Activated T-helper 17 cell treated with anti-CD3 and anti-CD28 coated beads, Interleukin-2, amount 50 U/mL, for 72 hours (primary cell): ENCODE results near the gene ZNF280C. TPM values are rescaled to one million over a fixed set of nuclear protein-coding genes. Genes with fewer than 3 reads are reported as not detected.

Source experiments
- ATAC-seq: fragments of 150-1000 bp; cut with Tn5 transposase; replicated peaks from 2 replicates; pipeline ENCODE4 v1.10.0; 2021; ENCODE audit warnings: mild to moderate bottlenecking, moderate library complexity
- H3K27ac Mint-ChIP-seq: one replicate; pipeline ENCODE4 v1.8.0; 2022; ENCODE audit warnings: mixed read lengths
- H3K27me3 Mint-ChIP-seq: one replicate; pipeline ENCODE4 v1.8.0; 2022; ENCODE audit warnings: mixed read lengths
- H3K36me3 Mint-ChIP-seq: one replicate; pipeline ENCODE4 v1.8.0; 2022; ENCODE audit warnings: low read depth, mild to moderate bottlenecking, mixed read lengths
- H3K4me1 Mint-ChIP-seq: one replicate; pipeline ENCODE4 v1.8.0; 2022; ENCODE audit warnings: mixed read lengths
- H3K4me3 Mint-ChIP-seq: one replicate; pipeline ENCODE4 v1.8.0; 2022; ENCODE audit warnings: mild to moderate bottlenecking, mixed read lengths
- H3K9me3 Mint-ChIP-seq: one replicate; pipeline ENCODE4 v1.8.0; 2022; ENCODE audit warnings: mixed read lengths
- total RNA-seq, 2 donors: library from RNA; stranded (reverse); gene quantifications; one replicate each; pipeline ENCODE4 v1.2.3, GENCODE V29; 2022

ZNF280C gene
- total RNA-seq, 2 donors from 2014 or later, result 4.8 to 8.2 TPM

DNA sequence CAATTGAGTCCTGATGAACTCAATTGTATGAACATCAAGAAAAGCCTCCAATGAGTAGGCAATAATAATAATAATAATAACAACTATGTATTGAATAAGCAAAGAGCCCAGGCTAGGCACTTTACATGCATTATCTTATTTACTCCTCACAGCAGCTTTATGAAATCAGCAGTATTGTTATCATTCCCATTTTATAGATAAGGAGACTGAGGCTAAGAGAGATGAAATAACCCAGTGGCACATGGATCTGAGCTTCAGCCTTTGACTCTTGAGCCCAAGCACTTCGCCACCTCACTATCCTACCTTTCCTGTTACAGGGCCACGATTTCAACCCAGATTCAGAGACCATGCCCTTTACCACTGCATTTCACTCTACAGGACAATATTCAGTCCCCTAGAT lies 93.8 kb downstream of the ZNF280C start:
- Mint-ChIP-seq H3K9me3 (no peaks in the 10 kb centered on the region), H3K27ac (no peak overlapping the region), H3K27me3 (no peaks in the 10 kb centered on the region), H3K4me3 (peak overlapping the region; percentile 95), H3K4me1 (peaks cover 21% of the 10 kb centered on the region), H3K36me3 (peaks cover 70% of the 10 kb centered on the region)
- no peak for ATAC-seq

DNA sequence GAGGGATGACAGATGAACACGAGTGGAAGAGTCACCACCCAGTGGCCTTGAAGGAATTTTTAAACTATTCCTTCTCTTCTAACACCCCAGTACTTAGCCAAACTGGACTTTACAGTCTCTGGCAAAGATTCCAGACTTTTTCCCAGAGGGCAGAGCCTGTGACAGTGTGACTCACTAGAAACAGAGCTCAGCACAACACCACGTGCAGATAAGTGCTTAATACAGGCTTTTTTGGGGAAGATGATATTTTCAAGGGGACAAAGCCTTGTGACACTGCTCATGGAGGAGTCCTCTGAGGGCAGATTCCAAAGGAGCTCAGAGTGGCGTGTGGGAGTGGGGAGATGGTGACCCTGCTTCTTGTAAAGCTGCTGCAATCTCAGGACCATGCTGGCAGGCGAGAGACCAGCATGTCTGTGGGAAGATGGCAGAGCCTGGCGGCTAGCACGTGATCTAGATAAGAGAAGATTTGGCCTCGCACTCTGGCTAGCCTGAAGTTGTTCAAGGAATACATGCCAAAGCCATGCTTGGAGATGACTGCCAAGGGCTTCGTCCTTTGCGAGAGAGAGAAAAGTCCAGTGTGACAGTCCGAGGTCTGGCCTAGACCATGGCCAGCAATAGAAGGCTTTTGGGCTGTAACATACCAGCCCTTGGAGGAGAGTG lies 94.5 kb downstream of the ZNF280C start:
- Mint-ChIP-seq H3K4me3 (peak overlapping the region; percentile 95), H3K4me1 (peaks cover 17% of the 10 kb centered on the region), H3K27ac (peak overlapping the region; percentile 94), H3K27me3 (no peaks in the 10 kb centered on the region), H3K9me3 (no peaks in the 10 kb centered on the region), H3K36me3 (peaks cover 64% of the 10 kb centered on the region)
- ATAC-seq, result no peak

DNA sequence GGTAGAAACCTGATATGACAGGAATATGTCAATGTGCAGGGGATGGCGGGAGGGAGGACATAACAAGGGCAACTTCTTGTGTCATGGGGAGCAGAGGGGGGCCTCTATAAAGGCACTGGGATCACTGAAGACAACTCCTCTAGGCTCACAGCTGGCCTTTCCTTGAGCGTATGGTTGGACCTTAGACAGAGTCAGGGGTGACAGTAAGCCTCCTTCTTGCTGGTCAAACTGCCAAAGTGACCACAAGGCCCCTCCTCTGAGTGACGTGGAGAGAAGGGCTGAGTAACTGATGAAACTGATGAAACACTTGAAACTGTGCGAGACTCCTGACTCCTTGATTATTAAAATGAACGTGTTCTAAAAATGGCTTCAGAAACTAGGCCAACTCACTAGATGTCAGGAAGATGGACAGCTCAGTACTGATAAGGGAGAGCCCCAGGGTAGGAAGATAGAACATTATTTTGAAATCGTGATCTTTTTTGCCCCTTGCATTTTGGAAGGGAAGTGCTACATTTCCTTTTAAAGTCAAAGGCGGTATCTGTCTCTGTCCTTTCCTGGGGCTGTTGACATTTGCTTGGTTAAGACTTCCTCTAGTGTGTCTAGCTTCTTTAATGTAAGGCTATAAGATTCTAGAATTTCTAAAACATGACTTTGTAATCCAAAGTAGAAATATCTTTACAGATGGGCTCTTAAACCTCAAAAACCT lies 95.4 kb downstream of the ZNF280C start:
- H3K4me3 Mint-ChIP-seq, result peak overlapping the region; percentile 95
- no peaks in the 10 kb centered on the region for H3K27me3 Mint-ChIP-seq
- H3K4me1 Mint-ChIP-seq, result peaks cover 17% of the 10 kb centered on the region
- peak overlapping the region; percentile 94 for H3K27ac Mint-ChIP-seq
- no peaks in the 10 kb centered on the region for H3K9me3 Mint-ChIP-seq
- H3K36me3 Mint-ChIP-seq, result peaks cover 59% of the 10 kb centered on the region
- peak; percentile 74 for ATAC-seq

DNA sequence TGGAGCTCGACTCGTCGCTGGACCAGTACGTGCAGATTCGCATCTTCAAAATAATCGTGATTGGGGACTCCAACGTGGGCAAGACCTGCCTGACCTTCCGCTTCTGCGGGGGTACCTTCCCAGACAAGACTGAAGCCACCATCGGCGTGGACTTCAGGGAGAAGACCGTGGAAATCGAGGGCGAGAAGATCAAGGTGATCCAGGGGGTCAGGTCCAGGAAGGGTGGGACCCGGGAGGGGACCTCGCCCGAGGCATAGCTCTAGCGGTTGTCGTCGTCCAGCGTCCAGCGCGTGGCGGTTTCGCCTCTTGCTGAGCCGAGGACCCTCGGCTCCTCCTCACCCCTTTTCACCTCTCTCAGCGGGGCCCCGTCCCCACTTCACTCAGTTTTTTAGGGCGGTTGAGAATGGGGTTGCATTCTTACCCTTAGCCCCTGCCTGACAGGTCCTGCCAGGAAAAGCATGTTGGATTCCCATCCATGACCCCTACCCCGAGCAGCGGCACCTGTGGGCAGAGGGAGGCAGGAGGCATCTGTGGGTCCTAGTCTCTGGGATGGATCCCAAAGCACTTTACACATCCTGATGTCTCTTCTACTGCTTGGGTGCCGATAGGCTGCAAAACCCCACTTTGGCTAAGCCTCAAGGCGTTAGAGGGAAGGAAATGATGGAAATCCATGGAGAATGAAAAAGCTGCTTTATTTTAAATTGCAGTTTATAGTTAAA lies 96.4 kb downstream of the ZNF280C start:
- Mint-ChIP-seq H3K9me3 (no peaks in the 10 kb centered on the region), H3K36me3 (peaks cover 48% of the 10 kb centered on the region), H3K27ac (peak overlapping the region; percentile 94), H3K4me1 (peaks cover 11% of the 10 kb centered on the region), H3K4me3 (peak overlapping the region; percentile 95), H3K27me3 (no peaks in the 10 kb centered on the region)
- no peak for ATAC-seq

DNA sequence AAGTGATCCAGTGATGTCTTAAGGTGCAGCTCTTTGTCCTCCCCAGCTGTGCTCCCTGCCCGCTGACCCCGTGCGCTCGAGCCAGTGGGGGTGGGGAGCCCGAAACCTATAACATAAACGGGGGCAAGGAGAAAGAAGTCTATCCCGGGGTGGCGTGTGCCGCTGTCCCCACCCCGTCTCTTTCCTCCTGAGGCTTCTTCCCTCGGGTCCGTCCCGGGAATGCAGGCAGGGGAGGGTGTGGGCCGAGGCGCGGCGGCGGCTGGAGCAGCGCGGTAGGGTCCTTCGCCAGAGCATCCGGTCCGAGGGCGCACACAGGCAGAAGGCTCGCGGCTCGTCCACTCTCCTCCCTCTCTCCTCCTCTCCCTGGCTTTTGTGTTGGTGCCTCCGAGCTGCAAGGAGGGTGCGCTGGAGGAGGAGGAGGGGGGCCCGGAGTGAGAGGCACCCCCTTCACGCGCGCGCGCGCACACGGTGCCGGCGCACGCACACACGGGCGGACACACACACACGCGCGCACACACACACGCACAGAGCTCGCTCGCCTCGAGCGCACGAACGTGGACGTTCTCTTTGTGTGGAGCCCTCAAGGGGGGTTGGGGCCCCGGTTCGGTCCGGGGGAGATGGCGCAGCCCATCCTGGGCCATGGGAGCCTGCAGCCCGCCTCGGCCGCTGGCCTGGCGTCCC lies 97.1 kb downstream of the ZNF280C start, which contains the start of gene RAB33A:
RAB33A (plus strand) TSS at position 517 of the 681 bp plus-strand sequence; CDS start at position 618, 101 bp downstream.
- Mint-ChIP-seq H3K9me3 (no peaks in the 10 kb centered on the region), H3K27ac (peak within 1 kb of the TSS; percentile 94), H3K27me3 (no peaks in the 10 kb centered on the region), H3K4me1 (peaks cover 14% of the 10 kb centered on the region), H3K4me3 (peak within 1 kb of the TSS; percentile 95), H3K36me3 (peaks cover 41% of the 10 kb centered on the region)
- ATAC-seq, result peak; percentile 20

DNA sequence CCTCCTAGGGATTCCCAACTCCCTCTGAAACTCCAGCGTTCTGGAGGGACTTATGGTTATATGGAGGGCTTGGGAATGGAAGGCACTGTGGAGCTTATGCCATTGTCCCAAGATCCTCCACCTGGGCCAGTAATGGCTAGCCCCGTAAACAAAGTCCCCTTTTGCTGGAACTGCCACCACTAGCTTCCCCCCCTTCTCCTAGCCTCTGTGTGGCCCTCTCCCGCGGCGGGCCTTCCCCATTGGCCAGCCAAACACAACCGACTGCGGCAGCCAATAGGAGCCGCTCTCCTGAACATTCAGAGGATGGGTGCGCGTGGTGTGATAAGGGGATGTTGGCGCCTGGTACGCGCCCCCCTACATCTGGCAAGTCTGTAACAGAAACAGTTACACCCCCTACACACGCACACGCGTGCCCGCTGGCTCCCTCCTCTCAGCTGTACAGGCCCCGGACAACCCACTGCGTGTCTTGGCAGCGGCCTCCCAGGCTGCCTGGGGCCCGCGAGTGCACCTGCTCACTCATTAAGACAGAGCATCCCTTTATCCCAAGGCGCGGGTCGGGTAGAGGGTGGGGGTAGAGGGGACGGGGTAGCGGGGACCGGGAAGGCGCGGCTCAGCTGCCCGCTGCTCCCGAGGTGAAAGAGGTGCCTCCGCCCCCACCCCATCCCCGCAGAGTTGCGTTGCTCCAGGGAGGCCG lies 97.8 kb downstream of the ZNF280C start:
- Mint-ChIP-seq H3K27ac (peak overlapping the region; percentile 94), H3K4me1 (peaks cover 8% of the 10 kb centered on the region), H3K9me3 (no peaks in the 10 kb centered on the region), H3K36me3 (peaks cover 34% of the 10 kb centered on the region), H3K4me3 (peak overlapping the region; percentile 95), H3K27me3 (no peaks in the 10 kb centered on the region)
- peak; percentile 77 for ATAC-seq

DNA sequence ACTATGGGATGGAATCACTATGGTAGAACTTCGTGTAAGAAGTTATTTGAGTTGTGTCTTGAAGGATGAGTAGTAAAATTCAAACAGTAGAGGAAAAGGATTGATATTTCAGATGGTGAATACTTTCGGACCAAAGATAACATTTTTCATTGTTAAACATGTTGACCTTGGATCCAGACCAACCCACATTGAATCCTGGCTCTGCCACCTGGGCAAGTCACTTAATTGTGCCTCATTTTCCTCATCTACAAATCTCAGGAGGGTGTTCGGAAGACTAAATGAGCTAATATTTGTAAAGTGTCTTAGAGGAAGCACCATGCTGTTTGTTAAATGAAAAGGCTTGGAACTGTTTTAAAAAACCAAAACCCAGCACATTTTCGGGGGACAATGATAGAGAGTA lies 101.7 kb downstream of the ZNF280C start:
- Mint-ChIP-seq H3K9me3 (no peaks in the 10 kb centered on the region), H3K36me3 (peaks cover 9% of the 10 kb centered on the region), H3K27ac (peak overlapping the region; percentile 92), H3K27me3 (no peaks in the 10 kb centered on the region), H3K4me1 (peaks cover 7% of the 10 kb centered on the region), H3K4me3 (peak overlapping the region; percentile 96)
- ATAC-seq, result no peak

DNA sequence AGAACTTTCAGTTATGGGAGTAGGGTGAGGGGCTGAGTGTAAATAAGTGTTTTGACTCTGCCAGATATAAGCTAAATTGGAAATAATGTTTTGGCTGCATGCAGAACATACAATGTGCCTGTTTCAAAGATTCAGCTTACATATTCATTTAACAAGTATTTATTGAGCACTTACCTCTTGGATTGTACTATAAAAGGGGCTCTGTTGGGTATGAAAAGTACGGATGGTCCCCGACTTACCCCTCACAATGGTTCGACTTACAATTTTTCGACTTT lies 102.3 kb downstream of the ZNF280C start:
- no peaks in the 10 kb centered on the region for H3K27me3 Mint-ChIP-seq
- H3K9me3 Mint-ChIP-seq, result no peaks in the 10 kb centered on the region
- H3K36me3 Mint-ChIP-seq, result peaks cover 9% of the 10 kb centered on the region
- H3K27ac Mint-ChIP-seq, result peak overlapping the region; percentile 92
- H3K4me3 Mint-ChIP-seq, result peak overlapping the region; percentile 96
- peaks cover 7% of the 10 kb centered on the region for H3K4me1 Mint-ChIP-seq
- ATAC-seq, result no peak

DNA sequence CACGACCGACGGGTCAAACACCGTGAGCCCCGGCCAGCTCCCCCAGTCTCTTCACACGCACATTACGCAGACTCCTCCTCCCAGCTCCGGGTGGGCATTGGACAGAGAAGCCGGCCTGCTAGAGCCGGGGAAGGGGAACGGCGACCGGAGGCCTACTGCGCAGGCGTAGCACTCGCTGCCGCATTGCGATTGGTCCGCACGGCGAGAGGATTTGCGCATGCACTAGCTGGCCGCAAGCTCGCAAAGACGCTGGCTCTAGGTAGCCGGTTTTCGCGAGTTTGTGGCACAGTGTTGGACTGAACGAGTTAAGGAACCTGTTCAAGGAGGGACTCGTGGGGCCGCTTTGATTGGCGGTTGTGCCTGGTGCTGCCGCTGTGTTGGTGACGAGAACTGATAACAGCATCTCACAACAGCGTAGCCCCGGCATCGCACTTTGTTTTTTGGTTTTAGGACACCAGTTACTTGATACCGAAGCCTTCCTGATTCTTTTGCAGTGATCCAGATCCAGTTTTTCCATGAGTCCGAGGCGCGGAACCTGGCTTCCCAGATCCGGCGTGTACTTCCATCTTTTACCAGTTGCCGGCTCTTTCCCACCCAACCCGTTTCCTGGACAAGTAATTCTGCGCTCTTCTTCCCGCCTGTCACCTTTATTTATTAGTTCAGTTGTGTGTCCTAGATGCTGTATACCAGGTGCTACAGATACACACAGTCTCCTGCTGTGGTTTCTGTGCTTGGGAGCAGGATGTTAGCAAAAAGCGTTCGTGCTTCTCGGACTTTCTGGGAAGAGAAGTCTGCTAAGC lies 102.8 kb downstream of the ZNF280C start, which contains the start of gene AIFM1:
AIFM1 (minus strand) TSS at position 139 of the 800 bp plus-strand sequence. CDS start 185 bp downstream, outside the sequence.
- Mint-ChIP-seq H3K27ac (peak within 1 kb of the TSS; percentile 92), H3K36me3 (peaks cover 9% of the 10 kb centered on the region), H3K4me1 (peaks cover 7% of the 10 kb centered on the region)

DNA sequence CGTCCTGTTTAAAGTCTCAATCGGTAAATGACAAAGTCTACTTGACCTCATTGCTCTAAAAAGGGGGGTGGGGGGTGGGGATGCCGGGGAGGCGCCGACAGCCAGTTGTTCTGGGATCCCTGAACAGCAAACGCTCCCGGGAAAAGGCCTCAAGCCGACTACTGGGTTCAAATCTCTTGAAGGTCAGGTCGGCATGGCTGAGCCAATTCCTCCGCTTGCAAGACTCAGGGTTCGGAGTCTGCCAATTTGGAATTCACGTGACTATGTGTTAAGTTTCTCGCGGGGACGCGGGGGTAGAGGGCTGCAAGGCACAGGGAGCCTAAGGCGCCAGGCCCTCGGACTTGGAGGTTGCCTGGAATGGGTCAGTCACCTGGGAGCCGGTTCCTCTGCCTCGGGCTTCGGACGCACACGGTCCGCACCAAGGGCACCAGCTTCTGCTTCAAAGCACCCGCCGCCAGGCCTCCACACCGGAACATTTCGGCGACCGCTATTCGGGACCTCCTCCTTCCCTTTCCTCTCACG lies 103.5 kb downstream of the ZNF280C start:
- Mint-ChIP-seq H3K9me3 (no peaks in the 10 kb centered on the region), H3K27ac (peak overlapping the region; percentile 92), H3K27me3 (no peaks in the 10 kb centered on the region), H3K4me1 (peaks cover 7% of the 10 kb centered on the region), H3K36me3 (peaks cover 9% of the 10 kb centered on the region), H3K4me3 (peak overlapping the region; percentile 96)
- no peak for ATAC-seq

More for the DNA sequence above, 102.8 kb downstream of the ZNF280C start, which contains the start of gene AIFM1:
- Mint-ChIP-seq H3K9me3 (no peaks in the 10 kb centered on the region), H3K4me3 (peak within 1 kb of the TSS; percentile 96), H3K27me3 (no peaks in the 10 kb centered on the region)
- ATAC-seq, result peak; percentile 88

DNA sequence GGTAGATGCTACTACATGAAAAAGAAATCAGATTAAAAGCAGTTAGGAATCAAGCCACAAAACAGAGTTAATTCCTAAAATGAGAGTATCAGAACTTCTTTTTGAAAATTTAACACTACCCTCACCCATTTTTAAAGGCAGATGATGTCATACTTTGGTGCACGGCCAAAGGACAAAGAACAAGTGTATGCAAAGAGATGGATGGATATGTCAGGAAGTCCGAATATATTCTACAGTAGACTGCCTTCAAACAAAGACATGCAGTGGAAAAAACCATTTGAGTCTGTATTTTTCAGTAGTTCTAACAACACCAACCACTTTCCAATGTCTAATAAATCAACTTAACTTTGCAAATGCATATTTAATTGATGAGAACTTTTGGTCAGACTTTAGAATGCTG lies 105.3 kb downstream of the ZNF280C start:
- no peak overlapping the region for H3K27ac Mint-ChIP-seq
- no peaks in the 10 kb centered on the region for H3K27me3 Mint-ChIP-seq
- peaks cover 11% of the 10 kb centered on the region for H3K4me1 Mint-ChIP-seq
- H3K9me3 Mint-ChIP-seq, result no peaks in the 10 kb centered on the region
- ATAC-seq, result no peak
- peaks cover 9% of the 10 kb centered on the region for H3K36me3 Mint-ChIP-seq
- H3K4me3 Mint-ChIP-seq, result peak overlapping the region; percentile 96

DNA sequence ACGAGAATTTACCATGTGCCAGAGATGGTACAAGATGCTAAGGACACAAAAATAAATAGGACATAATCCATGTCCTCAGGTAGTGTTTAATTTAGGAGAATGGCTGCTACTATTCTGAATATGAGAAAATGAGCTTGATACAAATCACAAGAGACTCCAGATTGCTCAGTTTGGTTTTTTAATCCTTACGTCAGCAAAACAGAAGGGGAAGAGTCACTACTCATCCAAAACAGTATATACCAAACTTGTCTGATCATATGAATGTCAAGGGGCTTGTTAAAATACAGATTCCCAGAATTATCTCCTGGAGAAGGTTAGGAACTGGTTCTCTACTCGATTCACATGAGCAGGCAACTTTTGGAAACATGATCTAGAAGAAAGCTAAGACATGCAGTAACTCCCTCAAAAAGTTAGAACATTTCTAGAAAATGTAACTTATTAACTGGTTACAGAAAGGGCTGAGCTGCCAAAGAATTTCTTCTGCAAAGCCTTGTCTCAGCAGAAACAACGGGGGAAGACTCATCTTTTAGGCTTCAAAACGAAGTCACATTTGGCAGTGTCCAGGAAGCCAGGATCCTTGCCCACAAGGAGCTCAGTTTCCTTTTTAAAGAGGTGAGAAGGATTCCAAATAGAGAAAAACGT lies 106.5 kb downstream of the ZNF280C start:
- Mint-ChIP-seq H3K27me3 (no peaks in the 10 kb centered on the region), H3K4me3 (peak overlapping the region; percentile 96), H3K36me3 (peaks cover 9% of the 10 kb centered on the region), H3K27ac (peak overlapping the region; percentile 38), H3K4me1 (peaks cover 11% of the 10 kb centered on the region), H3K9me3 (no peaks in the 10 kb centered on the region)
- ATAC-seq, result no peak

DNA sequence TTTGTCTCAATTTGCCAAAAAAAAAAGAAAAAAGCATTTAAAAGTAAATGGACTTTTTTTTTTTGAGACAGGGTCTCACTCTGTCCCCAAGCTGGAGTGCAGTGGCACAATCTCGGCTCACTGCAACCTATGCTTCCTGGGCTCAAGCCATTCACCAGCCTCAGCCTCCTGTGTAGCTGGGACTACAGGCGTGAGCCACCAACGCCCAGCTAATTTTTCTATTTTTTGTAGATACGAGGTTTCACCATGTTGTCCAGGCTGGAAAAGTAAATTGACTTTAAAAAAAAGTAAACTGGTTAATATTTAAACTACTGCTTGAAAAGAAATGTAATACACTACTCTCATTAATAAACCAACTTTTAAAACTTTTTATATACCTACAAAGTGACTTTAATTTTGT lies 108.9 kb downstream of the ZNF280C start:
- Mint-ChIP-seq H3K27ac (no peak overlapping the region), H3K4me3 (peak overlapping the region; percentile 67)

More for the DNA sequence above, 108.9 kb downstream of the ZNF280C start:
- ATAC-seq, result no peak
- no peaks in the 10 kb centered on the region for H3K9me3 Mint-ChIP-seq
- H3K36me3 Mint-ChIP-seq, result peaks cover 29% of the 10 kb centered on the region
- H3K27me3 Mint-ChIP-seq, result no peaks in the 10 kb centered on the region
- H3K4me1 Mint-ChIP-seq, result peaks cover 5% of the 10 kb centered on the region
